ENCODE measurements around the gene REXO1.
A peak's percentile ranks its signal among the peaks of the same experiment; 100 is the strongest.

The REXO1 gene

GRCh38 chr19:1813192-1814182 is 34.8 kb downstream of the REXO1 start:
- no peak for DNase-seq (ENCODE audit: extremely low spot score)
- POLR2A ChIA-PET: no interaction called here
- TF ChIP-seq CTCF (IDR thresholded peaks at IDR 0.05; ENCODE audit: control extremely low read depth, extremely low read depth, low read depth, missing control alignments): no peak
- CTCF ChIA-PET: interaction anchor here (0.8 to 7.2 kb wide), 4 partner anchors 12 to 141 kb away, joined by 3 to 51 read pairs (median 4); no protein-coding TSS in a partner anchor

- TF ChIP-seq CTCF (IDR thresholded peaks at IDR 0.05; ENCODE audit: control extremely low read depth, extremely low read depth, low read depth, missing control alignments): peak; percentile 63
- ChIA-PET POLR2A (no interaction called here), CTCF (interaction anchor here (7.2 kb wide), 1 partner anchor 13 kb away, joined by 51 read pairs; no protein-coding TSS in a partner anchor)
- DNase-seq (ENCODE audit: extremely low spot score): peak; percentile 93
Measured at GRCh38 chr19:1812426-1813191, 35.7 kb downstream of the REXO1 start.

- CTCF ChIA-PET: interaction anchor here (1.7 kb wide), 1 partner anchor 26 kb away, joined by 6 read pairs; no protein-coding TSS in a partner anchor
- POLR2A ChIA-PET: no interaction called here
- TF ChIP-seq CTCF (IDR thresholded peaks at IDR 0.05; ENCODE audit: control extremely low read depth, extremely low read depth, low read depth, missing control alignments): no peak
- peak; percentile 100 for DNase-seq (ENCODE audit: extremely low spot score)
Measured at GRCh38 chr19:1811942-1812425, 36.3 kb downstream of the REXO1 start, which contains the start of gene ATP8B3. ATP8B3 (minus strand) TSS chr19:1812276; CDS start chr19:1811736, 540 bp downstream.

GRCh38 chr19:1811472-1811894 is 36.8 kb downstream of the REXO1 start:
- POLR2A ChIA-PET: no interaction called here
- DNase-seq (ENCODE audit: extremely low spot score): no peak

GRCh38 chr19:1810439-1811160 is 37.7 kb downstream of the REXO1 start:
- CTCF ChIA-PET: interaction anchor here (1.0 to 1.7 kb wide), 6 partner anchors 14 to 138 kb away, joined by 3 to 6 read pairs (median 4); no protein-coding TSS in a partner anchor
- POLR2A ChIA-PET: no interaction called here
- no peak for TF ChIP-seq CTCF (IDR thresholded peaks at IDR 0.05; ENCODE audit: control extremely low read depth, extremely low read depth, low read depth, missing control alignments)
- no peak for DNase-seq (ENCODE audit: extremely low spot score)

More at GRCh38 chr19:1811472-1811894, 36.8 kb downstream of the REXO1 start:
- CTCF ChIA-PET: interaction anchor here (1.0 to 1.7 kb wide), 4 partner anchors 14 to 27 kb away, joined by 3 to 6 read pairs (median 4); no protein-coding TSS in a partner anchor
- TF ChIP-seq CTCF (IDR thresholded peaks at IDR 0.05; ENCODE audit: control extremely low read depth, extremely low read depth, low read depth, missing control alignments): no peak
